K562 treated with DMSO at 1 percent for 12 hours (cell line): ENCODE measurements around the gene ZSCAN25. TPM values are rescaled to one million over a fixed set of nuclear protein-coding genes. Genes with fewer than 3 reads are reported as not detected.

Source experiments
- total RNA-seq: library from RNA; unstranded; fragments of 300-600 nt; gene quantifications from 2 replicates; pipeline ENCODE4 v1.2.3, GENCODE V29; 2022; ENCODE audit not compliant: insufficient read depth

Gene ZSCAN25
- 6.8 and 12.2 TPM in 2 replicates for total RNA-seq

GRCh38 chr7:99616359-99617191 is at the start of gene ZSCAN25:
Gene ZSCAN25 (plus strand): TSS chr7:99616946. CDS start chr7:99619607, 2,661 bp downstream.

GRCh38 chr7:99597762-99598501 is 18.8 kb upstream of the ZSCAN25 start, which contains the start of gene TMEM225B:
Gene TMEM225B (plus strand): TSS chr7:99598267. CDS start chr7:99604389, 6,122 bp downstream.

DNA sequence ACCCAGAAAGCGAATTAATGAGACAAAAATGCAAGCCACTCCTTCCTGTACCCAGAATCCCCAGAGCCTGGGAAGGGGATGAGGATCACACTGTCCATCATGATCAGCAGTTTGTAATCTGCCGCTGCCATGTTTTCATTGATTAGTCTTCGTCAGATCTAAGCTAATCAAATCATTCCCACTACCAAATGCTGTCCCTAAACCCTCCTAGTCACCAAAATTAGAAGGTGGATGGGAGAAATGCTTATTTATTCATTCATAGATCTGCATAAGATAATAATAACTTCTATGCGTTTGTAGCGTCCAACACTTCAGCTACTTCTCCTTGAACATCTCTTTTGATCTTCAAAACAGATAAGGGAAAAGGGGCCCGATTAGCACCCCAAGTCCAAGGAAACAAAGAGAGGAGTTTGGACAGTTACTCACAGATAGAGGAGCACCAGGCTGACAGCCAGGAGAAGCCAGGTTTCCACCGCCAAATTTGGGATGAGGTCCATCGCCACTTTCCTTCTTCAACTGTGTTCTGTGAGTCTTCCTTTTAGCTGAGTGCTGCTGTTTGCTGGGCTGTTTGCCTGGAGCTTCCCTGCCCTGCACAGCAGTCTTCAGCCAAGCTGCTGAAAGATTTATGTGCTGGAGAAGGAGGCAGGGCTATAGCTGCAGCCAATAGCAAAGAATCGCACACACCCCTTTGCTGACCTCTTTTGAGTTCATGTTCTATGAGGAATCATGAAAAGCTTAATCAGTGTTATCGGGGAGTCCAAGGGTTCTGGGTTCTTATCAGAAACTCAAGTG is 62.9 kb downstream of the ZSCAN25 start, which contains the start of gene CYP3A5:
Gene CYP3A5 (minus strand): TSS at position 597 of the 792 bp plus-strand sequence. CDS start 100 bp downstream, at position 497.

Other genes starting within 250 kb of the ZSCAN25 start
- gene ARPC1B, start 242.2 kb upstream of the ZSCAN25 start, total RNA-seq = 633 and 716 TPM in 2 replicates
- gene PDAP1, start 208.3 kb upstream of the ZSCAN25 start, total RNA-seq = 114 and 162 TPM in 2 replicates
- gene BUD31, start 208.0 kb upstream of the ZSCAN25 start, total RNA-seq = 267 and 275 TPM in 2 replicates
- gene PTCD1, start 178.1 kb upstream of the ZSCAN25 start, total RNA-seq = 8.7 and 11.1 TPM in 2 replicates
- 71.2 and 94.9 TPM in 2 replicates for gene CPSF4, start 178.0 kb upstream of the ZSCAN25 start, total RNA-seq
- 1,063 and 1,126 TPM in 2 replicates for gene ATP5MF, start 150.8 kb upstream of the ZSCAN25 start, total RNA-seq
- gene ZNF789, start 144.1 kb upstream of the ZSCAN25 start, total RNA-seq = 7.2 and 22.3 TPM in 2 replicates
- gene ZNF394, start 116.7 kb upstream of the ZSCAN25 start, total RNA-seq = 18.0 and 28.2 TPM in 2 replicates
- 6.2 and 15.0 TPM in 2 replicates for gene ZKSCAN5, start 112.3 kb upstream of the ZSCAN25 start, total RNA-seq
- 3.5 and 11.1 TPM in 2 replicates for gene FAM200A, start 64.8 kb upstream of the ZSCAN25 start, total RNA-seq
- 37.2 and 85.5 TPM in 2 replicates for gene ZNF655, start 58.3 kb upstream of the ZSCAN25 start, total RNA-seq
- gene TMEM225B, start 18.7 kb upstream of the ZSCAN25 start, total RNA-seq = not detected in 2 replicates
- gene CYP3A5, start 63.0 kb downstream of the ZSCAN25 start, total RNA-seq = 3.2 and 11.1 TPM in 2 replicates
- not detected in 2 replicates for gene CYP3A7, start 118.2 kb downstream of the ZSCAN25 start, total RNA-seq
- gene CYP3A4, start 167.2 kb downstream of the ZSCAN25 start, total RNA-seq = not detected in 2 replicates
- not detected in 2 replicates for gene CYP3A43, start 211.1 kb downstream of the ZSCAN25 start, total RNA-seq